Tibial artery (tissue), 4 donors: ENCODE results near the gene STX12.
A peak's percentile ranks its signal among the peaks of the same experiment; 100 is the strongest.
"Not testable (repeated sequence)": the region's sequence is repeated elsewhere in the genome, so short reads cannot be mapped to it uniquely, and the experiment has no call there.

Experiments
- DNase-seq, 2 donors: peaks; one replicate each; pipeline ENCODE4 v3.0.0-alpha.2; 2019
- H3K27ac ChIP-seq, 2 donors: fragments of 200-600 bp; sonication (generic) in 1 of 2; 1 replicate in 1 of 2; 2 replicates in 1 of 2; pipeline ENCODE4 v1.5.1; 2018 to 2019; ENCODE audit warnings: mild to moderate bottlenecking in 1 of 2
- H3K27me3 ChIP-seq, 2 donors: fragments of 200-600 bp; sonication (generic) in 1 of 2; one replicate each; pipeline versions ENCODE4 v1.5.1 to v1.6.0; 2016 to 2019
- H3K36me3 ChIP-seq, 3 donors: fragments of 200-600 bp; sonication (generic) in 2 of 3; one replicate each; pipeline ENCODE4 v1.5.1; 2016 to 2019; ENCODE audit warnings: mild to moderate bottlenecking in 2 of 3
- H3K4me1 ChIP-seq, 4 donors: fragments of 200-600 bp; sonication (generic) in 2 of 4; 1 replicate in 3 of 4; 2 replicates in 1 of 4; pipeline ENCODE4 v1.5.1; 2016 to 2019
- H3K4me3 ChIP-seq, 2 donors: fragments of 200-600 bp; sonication (generic) in 1 of 2; 1 replicate in 1 of 2; 2 replicates in 1 of 2; pipeline ENCODE4 v1.5.1; 2018 to 2019; ENCODE audit warnings: mild to moderate bottlenecking in 2 of 2
- H3K9me3 ChIP-seq, 3 donors: fragments of 200-600 bp; sonication (generic) in 1 of 3; one replicate each; pipeline ENCODE4 v1.5.1; 2016 to 2019
- CTCF ChIP-seq, 2 experiments: fragments of 200-600 bp in 1 of 2; fragments of 450-650 bp in 1 of 2; IDR thresholded peaks; one replicate each; pipeline ENCODE4 v1.5.1; 2017 to 2019; ENCODE audit warnings: antibody characterized with exemption in 2 of 2, mild to moderate bottlenecking in 1 of 2, moderate library complexity in 1 of 2
- intact Hi-C: fragments of 100-400 bp; cut with DNase I; formaldehyde crosslinking; loops from one replicate; pipeline ENCODE4 v1.15.0; 2023; ENCODE audit warnings: low total_unique reads

Gene STX12

DNA sequence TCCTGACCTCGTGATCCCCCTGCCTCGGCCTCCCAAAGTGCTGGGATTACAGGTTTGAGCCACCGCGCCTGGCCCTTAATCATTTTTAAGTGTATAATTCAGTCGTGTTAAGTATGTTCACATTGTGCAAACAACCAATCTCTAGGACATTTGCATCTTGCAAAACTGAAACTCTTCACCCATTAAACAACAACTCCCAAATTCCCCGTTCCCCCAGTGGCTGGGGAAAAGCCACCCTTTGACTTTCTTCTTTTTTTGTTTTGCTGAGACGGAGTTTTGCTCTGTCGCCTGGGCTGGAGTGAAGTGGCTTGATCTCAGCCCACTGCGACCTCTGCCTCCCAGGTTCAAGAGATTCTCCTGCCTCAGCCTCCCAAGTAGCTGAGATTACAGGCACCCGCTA, 92.8 kb downstream of the STX12 start:
- TF ChIP-seq CTCF (IDR thresholded peaks at IDR 0.05) = no peak
- Histone ChIP-seq H3K4me3 (no peak overlapping the region), H3K27ac (no peak overlapping the region), H3K27me3 (no peaks in the 10 kb centered on the region), H3K36me3 (no peaks in the 10 kb centered on the region), H3K4me1 (no peaks in the 10 kb centered on the region), H3K9me3 (no peaks in the 10 kb centered on the region)
- intact Hi-C loops = no loop called here
- no peak for DNase-seq

DNA sequence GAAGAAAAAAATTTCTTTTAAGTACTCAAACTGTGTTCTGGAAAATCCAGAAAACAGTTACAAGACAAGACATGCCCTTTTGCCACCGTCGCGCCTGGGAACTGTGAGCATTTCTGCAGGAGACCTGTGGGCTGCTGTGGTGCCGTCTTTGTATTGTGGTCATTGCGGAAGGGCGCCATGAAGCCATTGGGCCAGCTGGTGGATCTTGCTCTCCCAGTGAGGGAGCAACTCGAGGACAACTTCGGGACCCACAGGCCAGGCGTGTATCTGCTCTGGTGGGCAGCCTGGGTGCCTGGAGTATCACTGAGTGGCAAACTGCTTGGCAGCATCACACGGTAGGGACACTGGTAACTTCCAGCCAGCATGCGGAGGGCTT, 95.5 kb downstream of the STX12 start:
- intact Hi-C loops = no loop called here
- H3K27ac ChIP-seq = no peak overlapping the region

DNA sequence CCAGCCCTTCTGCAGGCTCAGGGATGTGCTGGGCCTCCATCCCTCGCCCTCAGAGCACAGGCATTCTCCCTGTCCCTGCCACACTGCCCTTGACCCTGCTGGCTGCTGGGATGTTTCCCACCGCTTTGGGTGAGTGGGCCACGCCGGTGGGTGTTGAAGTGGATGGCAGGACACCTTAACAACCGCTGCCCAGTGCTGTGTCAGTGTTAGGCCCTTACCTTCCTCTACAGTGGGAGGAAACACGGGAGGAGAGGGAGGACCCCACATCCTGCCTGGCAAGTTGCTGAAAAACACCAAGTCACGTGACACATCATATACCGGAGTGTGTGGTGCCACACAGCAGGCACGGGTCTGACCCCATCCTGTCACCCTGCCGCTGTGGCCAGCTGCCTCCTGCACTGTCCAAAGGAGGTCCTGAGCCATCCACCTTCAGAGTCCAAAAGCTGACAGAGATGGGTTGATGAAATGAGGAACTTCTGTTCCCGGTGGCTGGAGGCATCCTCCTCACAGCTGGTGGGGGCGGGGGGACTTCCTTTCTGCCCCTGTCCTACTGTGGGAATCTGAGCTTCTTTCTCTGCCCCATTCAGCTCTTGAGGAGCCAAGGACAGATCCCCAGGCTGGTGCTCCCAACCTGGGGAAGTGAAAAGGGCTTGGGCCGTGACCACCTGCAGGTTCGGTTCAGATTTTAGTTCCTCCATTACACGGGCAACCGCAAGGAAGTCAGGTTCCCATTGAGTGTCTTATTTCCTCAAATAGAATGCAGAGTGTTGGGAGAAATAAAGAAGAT, 96.1 kb downstream of the STX12 start:
- DNase-seq = no peak
- TF ChIP-seq CTCF (IDR thresholded peaks at IDR 0.05) = no peak
- no peak overlapping the region for H3K27ac ChIP-seq
- H3K36me3 ChIP-seq = no peaks in the 10 kb centered on the region
- no peaks in the 10 kb centered on the region for H3K9me3 ChIP-seq
- H3K4me3 ChIP-seq = no peak overlapping the region
- intact Hi-C loops = no loop called here
- peaks cover 0 to 5% of the 10 kb centered on the region in 2 donors for H3K27me3 ChIP-seq
- H3K4me1 ChIP-seq = peaks cover 0 to 14% (median 11%) of the 10 kb centered on the region in 4 donors

More for the DNA sequence above, 95.5 kb downstream of the STX12 start:
- Histone ChIP-seq H3K4me3 (no peak overlapping the region), H3K27me3 (peaks cover 0 to 5% of the 10 kb centered on the region in 2 donors), H3K9me3 (no peaks in the 10 kb centered on the region), H3K4me1 (peaks cover 0 to 14% (median 11%) of the 10 kb centered on the region in 4 donors), H3K36me3 (no peaks in the 10 kb centered on the region)
- DNase-seq = no peak
- no peak for TF ChIP-seq CTCF (IDR thresholded peaks at IDR 0.05)

GRCh38 chr1:27869719-27870085, 96.7 kb downstream of the STX12 start:
- no peak for TF ChIP-seq CTCF (IDR thresholded peaks at IDR 0.05)
- Histone ChIP-seq H3K4me1 (peaks cover 0 to 14% (median 11%) of the 10 kb centered on the region in 4 donors), H3K27ac (no peak overlapping the region), H3K9me3 (no peaks in the 10 kb centered on the region), H3K27me3 (peaks cover 0 to 5% of the 10 kb centered on the region in 2 donors), H3K36me3 (no peaks in the 10 kb centered on the region), H3K4me3 (no peak overlapping the region)
- no peak for DNase-seq
- intact Hi-C loops = no loop called here

DNA sequence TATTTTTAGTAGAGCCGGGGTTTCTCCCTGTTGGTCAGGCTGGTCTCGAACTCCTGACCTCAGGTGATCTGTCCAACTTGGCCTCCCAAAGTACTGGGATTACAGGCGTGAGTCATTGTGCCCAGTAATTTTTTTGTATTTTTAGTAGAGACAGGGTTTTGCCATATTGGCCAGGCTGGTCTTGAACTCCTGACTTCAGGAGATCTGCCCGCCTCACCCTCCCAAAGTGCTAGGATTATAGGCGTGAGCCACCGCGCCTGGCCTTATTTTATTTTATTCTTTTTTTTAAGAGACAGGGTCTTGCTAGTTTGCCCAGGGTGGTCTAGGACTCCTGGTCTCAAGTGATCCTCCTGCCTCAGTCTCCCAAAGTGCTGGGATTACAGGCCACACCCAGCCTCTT, 98.1 kb downstream of the STX12 start:
- intact Hi-C loops = not testable (repeated sequence)

DNA sequence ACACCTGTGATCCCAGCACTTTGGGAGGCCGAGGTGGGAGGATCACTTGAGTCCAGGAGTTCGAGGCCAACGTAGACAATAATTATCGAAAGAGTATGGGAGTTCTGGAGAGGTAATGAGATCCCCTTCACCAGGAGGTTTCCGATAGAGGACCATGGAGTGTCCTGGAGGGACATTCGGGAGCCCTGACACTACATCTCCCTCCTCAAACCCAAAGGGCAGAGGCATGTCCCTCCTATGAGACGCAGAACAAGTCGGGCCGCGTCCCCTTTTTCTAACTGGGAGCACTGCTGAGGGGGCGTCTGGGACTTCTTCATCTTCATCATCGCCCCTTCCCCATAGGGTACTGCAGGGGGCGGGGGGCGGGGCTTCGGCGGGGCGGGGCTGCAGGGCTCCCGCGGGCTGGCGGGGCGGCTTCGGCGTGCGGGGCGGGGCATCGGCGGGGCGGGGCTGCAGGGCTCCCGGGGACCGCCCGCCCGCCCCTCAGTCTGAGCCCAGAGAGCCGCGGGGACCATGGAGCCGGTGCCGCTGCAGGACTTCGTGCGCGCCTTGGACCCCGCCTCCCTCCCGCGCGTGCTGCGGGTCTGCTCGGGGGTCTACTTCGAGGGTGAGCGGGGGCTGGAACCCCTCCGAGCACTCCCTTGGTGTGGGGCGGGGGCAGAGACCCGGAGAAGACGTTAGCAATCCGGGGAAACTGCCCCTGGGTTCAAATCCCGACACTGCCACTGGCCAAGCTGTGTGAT, 99.2 kb downstream of the STX12 start, which contains the start of gene THEMIS2:
THEMIS2 (plus strand) TSS at position 486 of the 743 bp plus-strand sequence; CDS start at position 514, 28 bp downstream.
- peak within 1 kb of the TSS; percentile 38 to 56 for H3K27ac ChIP-seq
- H3K36me3 ChIP-seq = no peaks in the 10 kb centered on the region
- TF ChIP-seq CTCF (IDR thresholded peaks at IDR 0.05) = no peak
- H3K9me3 ChIP-seq = no peaks in the 10 kb centered on the region
- H3K27me3 ChIP-seq = peaks cover 0 to 5% of the 10 kb centered on the region in 2 donors
- intact Hi-C loops = no loop called here
- peaks cover 0 to 14% (median 11%) of the 10 kb centered on the region in 4 donors for H3K4me1 ChIP-seq
- H3K4me3 ChIP-seq = peak within 1 kb of the TSS; percentile 53 to 62
- DNase-seq = peak in 1 of 2 donors; percentile 78

More for the DNA sequence above, 98.1 kb downstream of the STX12 start:
- H3K27ac ChIP-seq, DNase-seq, H3K27me3 ChIP-seq, H3K4me3 ChIP-seq, H3K9me3 ChIP-seq, H3K36me3 ChIP-seq: not testable (repeated sequence)
- H3K4me1 ChIP-seq = peaks cover 0 to 14% (median 11%) of the 10 kb centered on the region in 4 donors
